K562 (cell line): ENCODE measurements around the gene DUSP5. TPM values are rescaled to one million over a fixed set of nuclear protein-coding genes. Genes with fewer than 3 reads are reported as not detected.

ENCODE experiments used
- ATAC-seq: fragments of 200-7000 bp; cut with Tn5 transposase; 3 replicates; pipeline ENCODE4 v1.9.1; 2020; ENCODE audit warnings: moderate library complexity
- BruUV-seq: library from RNA; stranded (reverse); fragments of 400-500 nt; replicated peaks from 2 replicates; lab custom pipeline; 2021; lab: Mats Ljungman, UMichigan
- CTCF ChIA-PET: fragments of 300-600 bp; formaldehyde crosslinking; extraction: SDS; loops from one replicate; lab custom pipeline; 2021; ENCODE audit warnings: low intra/inter-chr PET ratio; lab: Yijun Ruan, JAX
- POLR2A ChIA-PET: fragments of 300-600, 350-650 bp; sonication (Branson Sonifier 250); formaldehyde crosslinking; extraction: SDS; loops from one replicate; lab custom pipeline; 2021; ENCODE audit warnings: antibody characterized with exemption, inconsistent platforms; lab: Yijun Ruan, JAX
- DNase-seq, 4 experiments: peaks; one replicate each; pipeline versions ENCODE4 v3.0.0 to v3.0.0-alpha.2; 2011 to 2018; ENCODE audit warnings: low spot score in 3 of 4, mixed read lengths in 3 of 4; ENCODE audit errors: extremely low read depth in 1 of 4
- FAIRE-seq: peaks from 2 replicates; lab custom pipeline; 2011; peaks lifted over from hg19 to GRCh38; lab: Jason Lieb, UNC
- H2AFZ ChIP-seq: 2 replicates; pipeline ENCODE4 v1.6.0; 2011; ENCODE audit warnings: low read depth, low read length, control low read depth, inconsistent platforms
- H3K27ac ChIP-seq: fragments of 200-600 bp; 3 replicates; pipeline ENCODE4 v1.8.0; 2011; ENCODE audit warnings: low read depth, mild to moderate bottlenecking, control low read depth, inconsistent platforms, low read length, moderate library complexity, mixed read lengths; ENCODE audit errors: extremely low read depth
- H3K27me3 ChIP-seq, 2 experiments: fragments of 300-600 bp in 1 of 2; 2 replicates in 1 of 2; 3 replicates in 1 of 2; pipeline versions ENCODE4 v1.6.0 to v1.8.0; 2011; ENCODE audit warnings: inconsistent platforms in 2 of 2, low read length in 2 of 2, mild to moderate bottlenecking in 1 of 2, mixed read lengths in 1 of 2, moderate library complexity in 1 of 2; ENCODE audit not compliant: control insufficient read depth in 2 of 2, insufficient read depth in 2 of 2
- H3K36me3 ChIP-seq: fragments of 300-600 bp; 3 replicates; pipeline ENCODE4 v1.8.0; 2011; ENCODE audit warnings: mild to moderate bottlenecking, low read length, inconsistent platforms; ENCODE audit not compliant: control insufficient read depth, insufficient read depth
- H3K4me1 ChIP-seq, 2 experiments: fragments of 200-600 bp in 1 of 2; replicated peaks in 1 of 2; 2 replicates in 1 of 2; 3 replicates in 1 of 2; pipeline versions ENCODE4 v1.5.1 to v1.8.0; 2011; ENCODE audit warnings: inconsistent platforms in 2 of 2, low read length in 2 of 2, mild to moderate bottlenecking in 1 of 2, mixed read lengths in 1 of 2, moderate library complexity in 1 of 2; ENCODE audit not compliant: control insufficient read depth in 2 of 2, insufficient read depth in 2 of 2
- H3K4me2 ChIP-seq: 2 replicates; pipeline ENCODE4 v1.6.1; 2011; ENCODE audit warnings: low read length, control low read depth, inconsistent platforms, mixed read lengths; ENCODE audit not compliant: insufficient read depth
- H3K4me3 ChIP-seq: fragments of 200-600 bp; sonication (generic), shearing (Covaris generic); 2 replicates; pipeline ENCODE4 v1.5.1; 2016; ENCODE audit warnings: control low read depth, inconsistent platforms
- H3K79me2 ChIP-seq: fragments of 200-600 bp; 3 replicates; pipeline ENCODE4 v1.8.0; 2011; ENCODE audit warnings: low read length, inconsistent platforms; ENCODE audit not compliant: control insufficient read depth, insufficient read depth
- H3K9ac ChIP-seq, 2 experiments: 2 replicates each; pipeline versions ENCODE4 v1.6.0 to v1.6.1; 2011; ENCODE audit warnings: low read depth in 2 of 2, low read length in 2 of 2, control low read depth in 1 of 2, inconsistent platforms in 1 of 2, mild to moderate bottlenecking in 1 of 2, mixed read lengths in 1 of 2; ENCODE audit not compliant: insufficient read depth in 1 of 2
- H3K9me1 ChIP-seq: one replicate; pipeline ENCODE4 v1.6.0; 2011; ENCODE audit warnings: inconsistent platforms, mild to moderate bottlenecking, low read length, moderate library complexity; ENCODE audit not compliant: control insufficient read depth, insufficient read depth
- H3K9me3 ChIP-seq: replicated peaks from 2 replicates; pipeline ENCODE4 v1.5.1; 2011; ENCODE audit warnings: low read depth, low read length, inconsistent platforms; ENCODE audit not compliant: control insufficient read depth, insufficient read depth
- H4K20me1 ChIP-seq: replicated peaks from 2 replicates; pipeline ENCODE4 v1.6.1; 2011; ENCODE audit warnings: low read length, inconsistent platforms, mixed read lengths; ENCODE audit not compliant: control insufficient read depth, insufficient read depth
- BMI1 ChIP-seq: fragments of 150-350 bp; IDR thresholded peaks from 2 replicates; pipeline ENCODE4 v1.6.1; 2014; ENCODE audit warnings: low read length
- EGR1 ChIP-seq: fragments of 450-650 bp; conservative IDR thresholded peaks from 2 replicates; pipeline ENCODE4 v1.6.1; 2017; ENCODE audit warnings: mild to moderate bottlenecking
- TBP ChIP-seq: optimal IDR thresholded peaks from 2 replicates; pipeline ENCODE3; 2011; ENCODE audit warnings: low read depth, low read length, improper control_type of control experiment
- ZBTB33 ChIP-seq: sonication (generic); formaldehyde crosslinking; IDR thresholded peaks from 2 replicates; pipeline ENCODE4 v1.8.1; 2023; ENCODE audit warnings: mild to moderate bottlenecking, missing genetic modification reagents
- WGBS: fragments of 100-300 bp; shearing (Covaris generic); methylation state at CpG from one replicate; pipeline ENCODE4 v1.1.6; 2016; ENCODE audit warnings: low coverage, mixed read lengths; ENCODE audit not compliant: insufficient coverage; ENCODE audit errors: missing lambda C conversion rate; 5-methylcytosine and 5-hydroxymethylcytosine counted together
- in situ Hi-C: fragments of 300-500 bp; cut with MboI; formaldehyde crosslinking; loops from 4 replicates; pipeline ENCODE4 v1.15.0; 2018; ENCODE audit warnings: inconsistent platforms, mixed read lengths
- intact Hi-C: fragments of 100-400 bp; cut with micrococcal nuclease; formaldehyde crosslinking; loops from 2 replicates; pipeline ENCODE4 v1.14.2; 2022
- polyA plus RNA-seq, 8 experiments: library from polyadenylated mRNA; depleted of rRNA in 4 of 8; stranded (reverse) in 5 of 8; unstranded in 3 of 8; fragments of >200 nt; fragmentation: Nextera tagmentation in 2 of 8; fragmentation: Illumina TruSeq in 1 of 8; extraction: Ambion mirVana in 2 of 8; extraction: Trizol in 1 of 8; gene quantifications; 2 replicates each; pipeline versions ENCODE4 v1.2.1 to v1.2.3, GENCODE V29; 2011 to 2014; ENCODE audit warnings: inconsistent platforms in 1 of 8, missing spikeins in 1 of 8
- total RNA-seq, 7 experiments: library from RNA; depleted of rRNA in 6 of 7; stranded (reverse); fragments of >200 nt in 6 of 7; fragmentation: Illumina TruSeq in 2 of 7; extraction: Trizol in 2 of 7; gene quantifications; 2 replicates each; pipeline versions ENCODE4 v1.2.1 to v1.2.3, GENCODE V29; 2011 to 2021; ENCODE audit warnings: low replicate concordance in 1 of 7

Gene DUSP5
- total and polyA plus RNA-seq, 9 of the 15 experiments (the other 6 are each of a cell fraction or from before 2014, with no cell fraction given): 0.49 to 3.4 (median 2.0) TPM

- DNase-seq: no peak
- no TSS peak for BruUV-seq
- peaks cover 0 to 6% of the 10 kb centered on the region in 2 experiments; a peak in 2 of 5 replicates for H3K27me3 ChIP-seq
- 18% methylated on average over 5 of the region's 5 CpGs for WGBS
- intact Hi-C loops (no loop called here), in situ Hi-C loops (no loop called here)
- H4K20me1 ChIP-seq: no peaks in the 10 kb centered on the region
- no peak overlapping the region for H3K4me3 ChIP-seq
- ATAC-seq: no peak
- H3K4me2 ChIP-seq: no peak overlapping the region
- no peaks in the 10 kb centered on the region for H3K9me1 ChIP-seq
- ChIA-PET CTCF (no interaction called here), POLR2A (interaction anchor here (0.8 to 1.2 kb wide), 2 partner anchors 9 to 12 kb away, joined by 3 read pairs; no protein-coding TSS in a partner anchor)
- H3K9ac ChIP-seq: no peak overlapping the region
- no peaks in the 10 kb centered on the region for H3K36me3 ChIP-seq
- TF ChIP-seq EGR1: peak; percentile 50
- no peak for TF ChIP-seq TBP
- H3K9me3 ChIP-seq: no peaks in the 10 kb centered on the region
- no peak overlapping the region for H2AFZ ChIP-seq
- FAIRE-seq: no peak
- H3K27ac ChIP-seq: no peak overlapping the region
- H3K4me1 ChIP-seq: no peaks in the 10 kb centered on the region
- H3K79me2 ChIP-seq: no peaks in the 10 kb centered on the region
These were observed 26.1 kb upstream of the DUSP5 start for GRCh38 chr10:110471566-110472139.

- Histone ChIP-seq H3K4me3 (no peak overlapping the region), H3K9ac (no peak overlapping the region), H3K27me3 (peaks cover 0 to 13% of the 10 kb centered on the region in 2 experiments; a peak in 2 of 5 replicates), H4K20me1 (no peaks in the 10 kb centered on the region), H3K27ac (no peak overlapping the region), H3K4me2 (no peak overlapping the region), H3K79me2 (no peaks in the 10 kb centered on the region), H2AFZ (no peak overlapping the region), H3K9me3 (no peaks in the 10 kb centered on the region), H3K4me1 (no peaks in the 10 kb centered on the region), H3K36me3 (no peaks in the 10 kb centered on the region), H3K9me1 (no peaks in the 10 kb centered on the region)
- 3% methylated on average over 3 of the region's 3 CpGs for WGBS
- FAIRE-seq: no peak
- TF ChIP-seq ZBTB33 (CRISPR knock-in tag) (no peak), BMI1 (no peak)
- intact Hi-C loops (no loop called here), in situ Hi-C loops (no loop called here)
- no peak for DNase-seq
- no peak for ATAC-seq
- BruUV-seq: no TSS peak
- CTCF ChIA-PET: no interaction called here
- POLR2A ChIA-PET: interaction anchor here (1.3 kb wide), 1 partner anchor 21 kb away, joined by 4 read pairs; no protein-coding TSS in a partner anchor
These were observed 23.7 kb upstream of the DUSP5 start for GRCh38 chr10:110474017-110474416.
